IMR-90 (cell line): ENCODE measurements around the gene BCL11B.

Experiments used
- BHLHE40 ChIP-seq: fragments of 150-350 bp; IDR thresholded peaks from 2 replicates; pipeline ENCODE4 v1.6.1; 2016; ENCODE audit warnings: mild to moderate bottlenecking, low read depth, low read length
- TF ChIP-seq, protein P1 (sequence below): conservative IDR thresholded peaks from 2 replicates; pipeline ENCODE4 v1.5.1; 2012; ENCODE audit warnings: mild to moderate bottlenecking, low read depth, low read length, improper control_type of control experiment

- TF ChIP-seq, protein P1, sequence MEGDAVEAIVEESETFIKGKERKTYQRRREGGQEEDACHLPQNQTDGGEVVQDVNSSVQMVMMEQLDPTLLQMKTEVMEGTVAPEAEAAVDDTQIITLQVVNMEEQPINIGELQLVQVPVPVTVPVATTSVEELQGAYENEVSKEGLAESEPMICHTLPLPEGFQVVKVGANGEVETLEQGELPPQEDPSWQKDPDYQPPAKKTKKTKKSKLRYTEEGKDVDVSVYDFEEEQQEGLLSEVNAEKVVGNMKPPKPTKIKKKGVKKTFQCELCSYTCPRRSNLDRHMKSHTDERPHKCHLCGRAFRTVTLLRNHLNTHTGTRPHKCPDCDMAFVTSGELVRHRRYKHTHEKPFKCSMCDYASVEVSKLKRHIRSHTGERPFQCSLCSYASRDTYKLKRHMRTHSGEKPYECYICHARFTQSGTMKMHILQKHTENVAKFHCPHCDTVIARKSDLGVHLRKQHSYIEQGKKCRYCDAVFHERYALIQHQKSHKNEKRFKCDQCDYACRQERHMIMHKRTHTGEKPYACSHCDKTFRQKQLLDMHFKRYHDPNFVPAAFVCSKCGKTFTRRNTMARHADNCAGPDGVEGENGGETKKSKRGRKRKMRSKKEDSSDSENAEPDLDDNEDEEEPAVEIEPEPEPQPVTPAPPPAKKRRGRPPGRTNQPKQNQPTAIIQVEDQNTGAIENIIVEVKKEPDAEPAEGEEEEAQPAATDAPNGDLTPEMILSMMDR: no peak
- TF ChIP-seq BHLHE40: no peak
Measured at GRCh38 chr14:99288948-99289347, 17.0 kb upstream of the BCL11B start.
